ENCODE results near the gene C2CD4B.

Gene C2CD4B

GRCh38 chr15:62190274-62190673 lies 25.2 kb upstream of the C2CD4B start:
- CTCF ChIA-PET = no interaction called here
- H3K4me3 ChIP-seq (ENCODE audit: low read depth, low read length) = no peak overlapping the region
- H3K4me1 ChIP-seq (ENCODE audit: control insufficient read depth, insufficient read depth, low read length) = no peaks in the 10 kb centered on the region
- TF ChIP-seq ZSCAN4 (tag by site-specific recombination; IDR thresholded peaks at IDR 0.05) = no peak
- no peak for TF ChIP-seq ZBTB6 (tag by site-specific recombination; IDR thresholded peaks at IDR 0.05)
- no peak for TF ChIP-seq KLF1 (tag by site-specific recombination; IDR thresholded peaks at IDR 0.05)
- TF ChIP-seq ZNF350 (tag by site-specific recombination; IDR thresholded peaks at IDR 0.05) = no peak
- TF ChIP-seq OVOL3 (tag by site-specific recombination; IDR thresholded peaks at IDR 0.05) = no peak
- no peak for TF ChIP-seq ZFP37 (tag by site-specific recombination; IDR thresholded peaks at IDR 0.05)
- no peak for TF ChIP-seq SCRT1 (tag by site-specific recombination; IDR thresholded peaks at IDR 0.05; ENCODE audit: borderline replicate concordance)
- no peak for TF ChIP-seq ZNF169 (tag by site-specific recombination; IDR thresholded peaks at IDR 0.05)
- no peak for TF ChIP-seq PRDM10 (tag by site-specific recombination; IDR thresholded peaks at IDR 0.05)
- TF ChIP-seq ZEB2 (tag by site-specific recombination; IDR thresholded peaks at IDR 0.05) = no peak
- TF ChIP-seq ZNF768 (tag by site-specific recombination; IDR thresholded peaks at IDR 0.05) = no peak
- TF ChIP-seq ZNF24 (tag by site-specific recombination; IDR thresholded peaks at IDR 0.05) = no peak
- TF ChIP-seq ZNF16 (tag by site-specific recombination; IDR thresholded peaks at IDR 0.05; ENCODE audit: low read depth) = no peak
- no peak for TF ChIP-seq ZNF223 (tag by site-specific recombination; IDR thresholded peaks at IDR 0.05)
- no peak for TF ChIP-seq ZNF580 (tag by site-specific recombination; IDR thresholded peaks at IDR 0.05)
- no peaks in the 10 kb centered on the region for H3K9me3 ChIP-seq (ENCODE audit: control insufficient read depth, insufficient read depth, low read depth, low read length)
- H3K36me3 ChIP-seq (ENCODE audit: control insufficient read depth in 2 of 2, insufficient read depth in 1 of 2, low read length in 2 of 2) = no peaks in the 10 kb centered on the region
- POLR2A ChIA-PET = no interaction called here
- H3K27ac ChIP-seq (ENCODE audit: extremely low read depth, low read depth, low read length) = no peak overlapping the region

GRCh38 chr15:62188744-62189143 lies 23.7 kb upstream of the C2CD4B start:
- H3K9me3 ChIP-seq (ENCODE audit: control insufficient read depth, insufficient read depth, low read depth, low read length) = no peaks in the 10 kb centered on the region
- H3K4me3 ChIP-seq (ENCODE audit: low read depth, low read length) = no peak overlapping the region
- H3K36me3 ChIP-seq (ENCODE audit: control insufficient read depth in 2 of 2, insufficient read depth in 1 of 2, low read length in 2 of 2) = no peaks in the 10 kb centered on the region
- no peaks in the 10 kb centered on the region for H3K4me1 ChIP-seq (ENCODE audit: control insufficient read depth, insufficient read depth, low read length)
- no peak overlapping the region for H3K27ac ChIP-seq (ENCODE audit: extremely low read depth, low read depth, low read length)
- ChIA-PET POLR2A (no interaction called here), CTCF (interaction anchor here (0.6 kb wide), 1 partner anchor 57 kb away, joined by 3 read pairs; no protein-coding TSS in a partner anchor)
- no peak for TF ChIP-seq ZNF394 (tag by site-specific recombination; IDR thresholded peaks at IDR 0.05; ENCODE audit: borderline replicate concordance)

- CTCF ChIA-PET = no interaction called here
- Histone ChIP-seq H3K27ac (ENCODE audit: extremely low read depth, low read depth, low read length) (no peak overlapping the region), H3K4me1 (ENCODE audit: control insufficient read depth, insufficient read depth, low read length) (no peaks in the 10 kb centered on the region), H3K9me3 (ENCODE audit: control insufficient read depth, insufficient read depth, low read depth, low read length) (no peaks in the 10 kb centered on the region), H3K36me3 (ENCODE audit: control insufficient read depth in 2 of 2, insufficient read depth in 1 of 2, low read length in 2 of 2) (no peaks in the 10 kb centered on the region), H3K4me3 (ENCODE audit: low read depth, low read length) (no peak overlapping the region)
- TF ChIP-seq SCRT1 (tag by site-specific recombination; IDR thresholded peaks at IDR 0.05; ENCODE audit: borderline replicate concordance) (0 out of 2 replicates have a peak, but pooled peaks have one; percentile 22), SCRT2 (tag by site-specific recombination; IDR thresholded peaks at IDR 0.05) (peak; percentile 57), PRDM2 (tag by site-specific recombination; IDR thresholded peaks at IDR 0.05; ENCODE audit: borderline replicate concordance) (no peak), ZFP69B (tag by site-specific recombination; IDR thresholded peaks at IDR 0.05) (no peak)
- POLR2A ChIA-PET = no interaction called here
Measured at GRCh38 chr15:62187910-62188309, 22.8 kb upstream of the C2CD4B start.

All from HEK293 (cell line).